ENCODE results near the gene TTBK2.
"Not testable (repeated sequence)": the region's sequence is repeated elsewhere in the genome, so short reads cannot be mapped to it uniquely, and the experiment has no call there.

The TTBK2 gene

GRCh38 chr15:42920519-42921341 is at the start of gene TTBK2:
TTBK2 (minus strand) TSS chr15:42920778; CDS start chr15:42878617, 42,161 bp downstream.
- DNase-seq (ENCODE audit: low read depth in 4 of 4, low spot score in 1 of 4), result peak; percentile 92 to 97 (median 95)

GRCh38 chr15:42964476-42964875 is 43.9 kb upstream of the TTBK2 start:
- DNase-seq (ENCODE audit: low read depth in 4 of 4, low spot score in 1 of 4), result no peak

GRCh38 chr15:42955518-42955917 is 34.9 kb upstream of the TTBK2 start:
- DNase-seq (ENCODE audit: low read depth in 4 of 4, low spot score in 1 of 4), result no peak

GRCh38 chr15:42954291-42954690 is 33.7 kb upstream of the TTBK2 start:
- DNase-seq (ENCODE audit: low read depth in 4 of 4, low spot score in 1 of 4), result no peak

GRCh38 chr15:42948898-42949297 is 28.3 kb upstream of the TTBK2 start:
- not testable (repeated sequence) for DNase-seq (ENCODE audit: low read depth in 4 of 4, low spot score in 1 of 4)

GRCh38 chr15:42940527-42940926 is 19.9 kb upstream of the TTBK2 start:
- DNase-seq (ENCODE audit: low read depth in 4 of 4, low spot score in 1 of 4), result no peak

GRCh38 chr15:42939841-42940240 is 19.3 kb upstream of the TTBK2 start:
- no peak for DNase-seq (ENCODE audit: low read depth in 4 of 4, low spot score in 1 of 4)

- DNase-seq (ENCODE audit: low read depth in 4 of 4, low spot score in 1 of 4), result no peak
Measured at GRCh38 chr15:42937143-42937542, 16.6 kb upstream of the TTBK2 start.

GRCh38 chr15:42933886-42934667 is 13.5 kb upstream of the TTBK2 start:
- DNase-seq (ENCODE audit: low read depth in 4 of 4, low spot score in 1 of 4), result no peak

GRCh38 chr15:42932833-42933515 is 12.4 kb upstream of the TTBK2 start:
- DNase-seq (ENCODE audit: low read depth in 4 of 4, low spot score in 1 of 4), result no peak

GRCh38 chr15:42931702-42932486 is 11.3 kb upstream of the TTBK2 start:
- no peak for DNase-seq (ENCODE audit: low read depth in 4 of 4, low spot score in 1 of 4)

- no peak for DNase-seq (ENCODE audit: low read depth in 4 of 4, low spot score in 1 of 4)
Measured at GRCh38 chr15:42929306-42929848, 8.8 kb upstream of the TTBK2 start.

- DNase-seq (ENCODE audit: low read depth in 4 of 4, low spot score in 1 of 4), result peak in 3 of 4 experiments; percentile 1 to 17 (median 14)
Measured at GRCh38 chr15:42921342-42921731, 759 bp upstream of the TTBK2 start.

GRCh38 chr15:42919799-42920518 is 619 bp downstream of the TTBK2 start:
- peak in 2 of 4 experiments; percentile 1 to 7 for DNase-seq (ENCODE audit: low read depth in 4 of 4, low spot score in 1 of 4)

- no peak for DNase-seq (ENCODE audit: low read depth in 4 of 4, low spot score in 1 of 4)
Measured at GRCh38 chr15:42919308-42919707, 1.3 kb downstream of the TTBK2 start.

- DNase-seq (ENCODE audit: low read depth in 4 of 4, low spot score in 1 of 4), result no peak
Measured at GRCh38 chr15:42918047-42918446, 2.5 kb downstream of the TTBK2 start.

GRCh38 chr15:42915654-42916315 is 4.8 kb downstream of the TTBK2 start:
- DNase-seq (ENCODE audit: low read depth in 4 of 4, low spot score in 1 of 4), result no peak

- DNase-seq (ENCODE audit: low read depth in 4 of 4, low spot score in 1 of 4), result no peak
Measured at GRCh38 chr15:42914728-42915497, 5.7 kb downstream of the TTBK2 start.
